ENCODE data around the gene ABCG1.

ABCG1 gene

GRCh38 chr21:42301371-42302075, 82.6 kb downstream of the ABCG1 start:
- Histone ChIP-seq H3K9me3 (no peaks in the 10 kb centered on the region), H3K4me1 (no peaks in the 10 kb centered on the region), H3K4me3 (no peak overlapping the region), H3K36me3 (replicated peaks) (no peaks in the 10 kb centered on the region), H3K27me3 (ENCODE audit: low read depth) (no peaks in the 10 kb centered on the region)
- DNase-seq (ENCODE audit: low spot score in 2 of 2), result no peak
- in situ Hi-C loops (cut with MboI; ENCODE audit: low sequenced_read_pairs), result no loop called here

DNA sequence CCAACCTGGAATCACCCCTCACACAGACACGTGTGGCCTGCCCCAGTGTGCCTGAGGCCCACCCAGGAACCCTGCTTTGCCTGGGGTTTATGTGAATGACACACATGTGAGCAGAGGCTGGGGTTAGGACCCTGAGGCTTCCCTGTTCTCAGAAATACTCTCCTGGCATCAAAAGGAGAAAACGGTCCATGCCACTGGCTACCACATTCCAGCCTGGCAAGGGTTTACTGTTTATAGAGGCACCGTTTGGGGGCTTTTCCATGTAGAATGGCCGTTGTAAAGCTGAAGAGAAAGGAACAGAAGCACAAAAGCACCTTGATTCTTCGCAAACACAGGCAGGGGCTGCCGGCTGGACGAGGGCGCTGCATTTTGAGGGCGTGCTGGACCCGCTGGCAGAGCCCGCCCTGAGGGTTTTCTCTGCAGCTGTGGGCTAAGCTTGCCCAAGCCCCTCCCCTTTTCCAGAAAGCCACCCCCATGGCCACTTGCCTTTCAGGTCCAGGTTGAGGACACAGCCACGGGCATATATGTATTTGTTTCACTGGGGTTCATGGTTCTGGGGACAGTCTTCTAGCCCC, 83.2 kb downstream of the ABCG1 start:
- in situ Hi-C loops (cut with MboI; ENCODE audit: low sequenced_read_pairs), result no loop called here
- DNase-seq (ENCODE audit: low spot score in 2 of 2), result no peak
- no peaks in the 10 kb centered on the region for H3K4me1 ChIP-seq
- no peaks in the 10 kb centered on the region for H3K36me3 ChIP-seq (replicated peaks)
- no peak overlapping the region for H3K4me3 ChIP-seq
- no peaks in the 10 kb centered on the region for H3K27me3 ChIP-seq (ENCODE audit: low read depth)
- no peaks in the 10 kb centered on the region for H3K9me3 ChIP-seq

- DNase-seq (ENCODE audit: low spot score in 2 of 2), result no peak
- in situ Hi-C loops (cut with MboI; ENCODE audit: low sequenced_read_pairs), result no loop called here
- no peaks in the 10 kb centered on the region for H3K36me3 ChIP-seq (replicated peaks)
- H3K4me1 ChIP-seq, result no peaks in the 10 kb centered on the region
- no peaks in the 10 kb centered on the region; the same call in 1 of the 2 replicates for H3K27me3 ChIP-seq (ENCODE audit: low read depth)
- no peaks in the 10 kb centered on the region for H3K9me3 ChIP-seq
- H3K4me3 ChIP-seq, result no peak overlapping the region
Measured at GRCh38 chr21:42302794-42303193, 83.9 kb downstream of the ABCG1 start.

- no peaks in the 10 kb centered on the region for H3K9me3 ChIP-seq
- in situ Hi-C loops (cut with MboI; ENCODE audit: low sequenced_read_pairs), result no loop called here
Measured at GRCh38 chr21:42303443-42303842, 84.5 kb downstream of the ABCG1 start.

DNA sequence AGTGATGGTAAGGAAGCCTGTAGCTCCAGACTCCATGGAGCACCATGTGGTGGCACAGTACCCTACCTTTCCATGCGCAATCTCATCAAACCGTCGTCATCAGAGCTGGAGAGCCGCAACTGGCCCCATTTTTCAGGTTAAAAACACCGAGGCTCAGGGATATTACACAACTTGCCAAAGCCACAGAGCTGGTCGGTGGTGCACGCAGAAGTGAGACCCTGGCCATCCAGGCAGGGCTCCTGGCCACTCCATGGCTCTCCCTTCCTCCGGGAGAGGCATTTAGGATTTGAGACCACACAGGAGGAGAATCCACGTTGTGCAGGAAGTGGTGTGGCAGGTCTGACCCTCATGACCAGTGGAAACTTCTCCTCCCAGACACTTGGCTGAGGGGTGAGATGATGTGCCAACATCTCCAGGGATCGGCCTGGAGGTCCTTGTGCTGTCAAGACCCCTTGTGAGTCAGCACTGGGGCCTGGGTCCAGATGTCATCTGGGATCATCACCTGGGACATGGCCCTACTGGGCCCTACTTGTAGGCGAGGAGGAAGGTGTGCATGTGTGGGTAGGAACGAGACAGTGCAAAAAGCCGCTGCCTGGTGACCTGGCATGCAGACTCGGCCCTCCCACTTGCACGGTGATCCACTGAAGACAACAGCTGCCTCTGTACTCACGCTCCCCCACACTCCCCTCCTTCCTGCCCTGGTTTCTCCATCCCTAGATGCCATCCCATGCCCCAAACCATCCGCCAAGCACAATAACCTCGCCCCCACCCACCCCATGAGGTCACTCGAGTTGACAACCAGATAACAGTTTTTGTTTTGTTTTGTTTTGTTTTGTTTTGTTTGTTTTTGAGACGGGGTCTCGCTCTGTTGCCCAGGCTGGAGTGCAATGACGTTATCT, 85.9 kb downstream of the ABCG1 start:
- H3K4me3 ChIP-seq, result no peak overlapping the region
- H3K9me3 ChIP-seq, result no peaks in the 10 kb centered on the region
- no peaks in the 10 kb centered on the region for H3K36me3 ChIP-seq (replicated peaks)
- no peaks in the 10 kb centered on the region for H3K4me1 ChIP-seq
- in situ Hi-C loops (cut with MboI; ENCODE audit: low sequenced_read_pairs), result no loop called here
- no peak for DNase-seq (ENCODE audit: low spot score in 2 of 2)
- H3K27me3 ChIP-seq (ENCODE audit: low read depth), result no peaks in the 10 kb centered on the region; the same call in 1 of the 2 replicates

More at GRCh38 chr21:42303443-42303842, 84.5 kb downstream of the ABCG1 start:
- Histone ChIP-seq H3K4me1 (no peaks in the 10 kb centered on the region), H3K27me3 (ENCODE audit: low read depth) (no peaks in the 10 kb centered on the region; the same call in 1 of the 2 replicates), H3K4me3 (no peak overlapping the region), H3K36me3 (replicated peaks) (no peaks in the 10 kb centered on the region)
- DNase-seq (ENCODE audit: low spot score in 2 of 2), result no peak

GRCh38 chr21:42305707-42306147, 86.8 kb downstream of the ABCG1 start:
- Histone ChIP-seq H3K4me3 (no peak overlapping the region), H3K9me3 (no peaks in the 10 kb centered on the region), H3K27me3 (ENCODE audit: low read depth) (no peaks in the 10 kb centered on the region; the same call in 1 of the 2 replicates), H3K4me1 (no peaks in the 10 kb centered on the region), H3K36me3 (replicated peaks) (no peaks in the 10 kb centered on the region)
- in situ Hi-C loops (cut with MboI; ENCODE audit: low sequenced_read_pairs), result no loop called here
- no peak for DNase-seq (ENCODE audit: low spot score in 2 of 2)

DNA sequence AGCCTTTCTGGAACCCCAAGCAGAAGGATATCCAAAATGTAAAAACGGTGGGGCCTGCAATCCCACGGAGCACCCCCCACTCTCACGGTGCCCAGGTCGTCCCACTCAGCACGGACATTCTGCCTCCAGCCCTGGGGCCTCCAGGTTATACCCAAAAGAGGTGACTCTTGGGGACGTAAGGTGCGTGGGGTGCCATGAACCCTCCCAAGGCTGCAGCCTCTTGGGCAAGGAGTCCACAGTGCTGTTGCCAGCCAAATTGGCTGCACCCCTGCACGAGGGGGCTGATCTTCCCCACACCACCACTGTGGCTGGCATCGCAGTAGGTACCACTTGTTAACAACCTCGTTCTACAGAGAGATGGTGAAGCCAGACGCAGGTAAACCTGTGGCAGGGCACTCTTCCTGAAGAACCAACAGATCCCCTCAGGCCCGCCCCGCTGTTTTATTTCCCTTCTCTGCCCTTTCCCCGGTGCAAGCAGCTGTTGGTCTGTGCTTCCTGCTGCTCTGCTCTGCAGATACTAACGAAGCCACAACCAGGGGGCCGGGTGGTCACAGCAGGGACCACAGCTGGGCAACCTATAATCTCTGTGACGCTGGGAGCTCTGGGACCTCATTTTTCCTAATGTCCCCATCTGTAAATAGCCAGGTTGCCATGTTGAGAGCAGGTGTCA, 87.6 kb downstream of the ABCG1 start:
- no peak for DNase-seq (ENCODE audit: low spot score in 2 of 2)
- Histone ChIP-seq H3K4me3 (no peak overlapping the region), H3K27me3 (ENCODE audit: low read depth) (no peaks in the 10 kb centered on the region; the same call in 1 of the 2 replicates), H3K36me3 (replicated peaks) (no peaks in the 10 kb centered on the region), H3K9me3 (no peaks in the 10 kb centered on the region), H3K4me1 (no peaks in the 10 kb centered on the region)
- in situ Hi-C loops (cut with MboI; ENCODE audit: low sequenced_read_pairs), result no loop called here

GRCh38 chr21:42307106-42307505, 88.2 kb downstream of the ABCG1 start:
- H3K27me3 ChIP-seq (ENCODE audit: low read depth), result no peaks in the 10 kb centered on the region; the same call in 1 of the 2 replicates
- in situ Hi-C loops (cut with MboI; ENCODE audit: low sequenced_read_pairs), result no loop called here
- H3K9me3 ChIP-seq, result no peaks in the 10 kb centered on the region
- DNase-seq (ENCODE audit: low spot score in 2 of 2), result no peak
- no peak overlapping the region for H3K4me3 ChIP-seq
- H3K36me3 ChIP-seq (replicated peaks), result no peaks in the 10 kb centered on the region
- H3K4me1 ChIP-seq, result no peaks in the 10 kb centered on the region

DNA sequence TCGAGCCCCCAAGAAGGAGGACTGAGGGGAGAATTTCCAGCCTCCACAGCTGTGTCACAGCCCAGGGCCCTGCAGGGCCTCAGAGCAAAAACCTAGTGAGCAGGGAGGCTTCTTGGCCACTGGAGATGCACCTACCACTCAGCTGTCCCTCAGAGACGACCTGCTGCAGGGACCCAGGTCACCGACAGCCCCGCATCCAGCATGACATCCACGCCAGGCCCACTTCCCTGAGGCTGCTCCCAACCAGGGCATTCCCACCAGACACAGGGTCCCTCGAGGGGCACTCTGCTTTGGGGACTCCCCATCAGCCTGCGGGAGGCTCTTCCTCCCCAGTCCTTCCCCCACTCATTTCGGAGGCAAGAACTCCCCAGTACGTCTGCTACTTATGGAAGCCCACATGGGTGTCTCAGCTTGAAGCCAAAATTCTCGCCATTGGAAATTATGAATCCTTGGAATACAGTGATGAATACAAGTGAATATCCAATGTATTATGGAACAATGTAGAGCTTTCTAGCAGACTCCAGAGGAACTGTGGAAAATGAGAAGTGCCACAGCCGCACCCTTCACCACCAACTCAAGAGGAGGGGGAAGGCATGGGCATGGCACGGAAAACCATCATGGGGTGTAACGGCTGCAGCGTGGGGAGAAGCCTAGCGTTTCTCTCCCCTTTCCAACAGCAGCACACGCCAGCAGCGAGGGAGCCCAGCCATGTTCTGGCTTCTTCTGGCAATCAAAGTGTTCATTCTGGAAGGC, 89.4 kb downstream of the ABCG1 start:
- Histone ChIP-seq H3K27me3 (ENCODE audit: low read depth) (no peaks in the 10 kb centered on the region; the same call in 1 of the 2 replicates), H3K36me3 (replicated peaks) (no peaks in the 10 kb centered on the region), H3K9me3 (no peaks in the 10 kb centered on the region), H3K4me1 (no peaks in the 10 kb centered on the region), H3K4me3 (no peak overlapping the region)
- in situ Hi-C loops (cut with MboI; ENCODE audit: low sequenced_read_pairs), result no loop called here
- DNase-seq (ENCODE audit: low spot score in 2 of 2), result no peak

- Histone ChIP-seq H3K9me3 (no peaks in the 10 kb centered on the region), H3K36me3 (replicated peaks) (no peaks in the 10 kb centered on the region), H3K27me3 (ENCODE audit: low read depth) (no peaks in the 10 kb centered on the region; the same call in 1 of the 2 replicates), H3K4me3 (no peak overlapping the region), H3K4me1 (no peaks in the 10 kb centered on the region)
- no peak for DNase-seq (ENCODE audit: low spot score in 2 of 2)
- in situ Hi-C loops (cut with MboI; ENCODE audit: low sequenced_read_pairs), result no loop called here
Measured at GRCh38 chr21:42308914-42309752, 90.2 kb downstream of the ABCG1 start.

DNA sequence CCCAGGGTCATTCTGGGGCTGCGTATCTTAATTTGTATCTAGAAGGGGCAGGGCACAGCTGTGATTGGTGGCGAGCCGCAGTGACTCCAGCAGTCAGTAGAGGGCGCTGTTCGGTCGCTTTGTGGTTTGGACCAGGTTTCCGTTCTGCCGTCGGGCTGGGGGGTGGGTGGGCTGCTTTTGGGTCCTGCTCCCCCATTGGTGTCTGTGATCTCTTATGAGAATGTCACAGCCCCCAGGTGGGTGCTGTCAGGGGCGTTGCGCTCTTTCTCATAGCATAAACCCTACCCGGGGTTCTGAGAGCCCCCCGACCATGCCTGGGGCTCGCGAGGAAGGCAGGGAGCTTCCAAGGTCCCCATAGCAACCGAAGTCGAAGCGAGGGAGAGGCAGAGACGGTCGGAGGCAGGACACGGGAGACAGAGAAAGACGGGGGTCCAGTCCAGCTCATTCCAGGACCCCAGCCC, 90.8 kb downstream of the ABCG1 start:
- Histone ChIP-seq H3K27me3 (ENCODE audit: low read depth) (no peaks in the 10 kb centered on the region; the same call in 1 of the 2 replicates), H3K4me1 (no peaks in the 10 kb centered on the region), H3K9me3 (no peaks in the 10 kb centered on the region), H3K36me3 (replicated peaks) (no peaks in the 10 kb centered on the region), H3K4me3 (no peak overlapping the region)
- in situ Hi-C loops (cut with MboI; ENCODE audit: low sequenced_read_pairs), result no loop called here
- peak in 1 of 2 experiments; percentile 81 for DNase-seq (ENCODE audit: low spot score in 2 of 2)

- DNase-seq (ENCODE audit: low spot score in 2 of 2), result no peak
- Histone ChIP-seq H3K4me1 (no peaks in the 10 kb centered on the region), H3K9me3 (no peaks in the 10 kb centered on the region), H3K27me3 (ENCODE audit: low read depth) (no peaks in the 10 kb centered on the region; the same call in 1 of the 2 replicates), H3K4me3 (no peak overlapping the region), H3K36me3 (replicated peaks) (no peaks in the 10 kb centered on the region)
- in situ Hi-C loops (cut with MboI; ENCODE audit: low sequenced_read_pairs), result no loop called here
Measured at GRCh38 chr21:42310411-42311001, 91.6 kb downstream of the ABCG1 start.
